ENCODE measurements around the gene SLC35F1. TPM values are rescaled to one million over a fixed set of nuclear protein-coding genes. Genes with fewer than 3 reads are reported as not detected.

SLC35F1 gene
- total RNA-seq, 4 donors from 2014 or later = 0.30 to 0.91 (median 0.48) TPM

GRCh38 chr6:117985916-117986315 lies 78.9 kb downstream of the SLC35F1 start:
- H3K4me3 ChIP-seq (ENCODE audit: low read depth, poor library complexity, severe bottlenecking) = no peak overlapping the region
- no peak for TF ChIP-seq POLR2A (IDR thresholded peaks at IDR 0.05)
- TF ChIP-seq, protein P1, sequence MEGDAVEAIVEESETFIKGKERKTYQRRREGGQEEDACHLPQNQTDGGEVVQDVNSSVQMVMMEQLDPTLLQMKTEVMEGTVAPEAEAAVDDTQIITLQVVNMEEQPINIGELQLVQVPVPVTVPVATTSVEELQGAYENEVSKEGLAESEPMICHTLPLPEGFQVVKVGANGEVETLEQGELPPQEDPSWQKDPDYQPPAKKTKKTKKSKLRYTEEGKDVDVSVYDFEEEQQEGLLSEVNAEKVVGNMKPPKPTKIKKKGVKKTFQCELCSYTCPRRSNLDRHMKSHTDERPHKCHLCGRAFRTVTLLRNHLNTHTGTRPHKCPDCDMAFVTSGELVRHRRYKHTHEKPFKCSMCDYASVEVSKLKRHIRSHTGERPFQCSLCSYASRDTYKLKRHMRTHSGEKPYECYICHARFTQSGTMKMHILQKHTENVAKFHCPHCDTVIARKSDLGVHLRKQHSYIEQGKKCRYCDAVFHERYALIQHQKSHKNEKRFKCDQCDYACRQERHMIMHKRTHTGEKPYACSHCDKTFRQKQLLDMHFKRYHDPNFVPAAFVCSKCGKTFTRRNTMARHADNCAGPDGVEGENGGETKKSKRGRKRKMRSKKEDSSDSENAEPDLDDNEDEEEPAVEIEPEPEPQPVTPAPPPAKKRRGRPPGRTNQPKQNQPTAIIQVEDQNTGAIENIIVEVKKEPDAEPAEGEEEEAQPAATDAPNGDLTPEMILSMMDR (IDR thresholded peaks at IDR 0.05) = no peak
- intact Hi-C loops (cut with DNase I; ENCODE audit: low total_unique reads) = no loop called here
- DNase-seq (ENCODE audit: low spot score in 2 of 2) = no peak
- WGBS, 2 donors = 80 to 91% methylated on average over 1 of the region's 1 CpG

- TF ChIP-seq POLR2A (IDR thresholded peaks at IDR 0.05) = no peak
- TF ChIP-seq, protein P1 (IDR thresholded peaks at IDR 0.05) = no peak
- DNase-seq (ENCODE audit: low spot score in 2 of 2) = no peak
- intact Hi-C loops (cut with DNase I; ENCODE audit: low total_unique reads) = no loop called here
- WGBS, 2 donors = 72 to 78% methylated on average over 4 of the region's 4 CpGs
- H3K4me3 ChIP-seq (ENCODE audit: low read depth, poor library complexity, severe bottlenecking) = no peak overlapping the region
Observed at GRCh38 chr6:117986396-117986795, 79.3 kb downstream of the SLC35F1 start.

GRCh38 chr6:117989086-117989485 lies 82.0 kb downstream of the SLC35F1 start:
- no peak for DNase-seq (ENCODE audit: low spot score in 2 of 2)
- WGBS, 2 donors = 70 to 71% methylated on average over 3 of the region's 3 CpGs
- TF ChIP-seq, protein P1 (IDR thresholded peaks at IDR 0.05) = no peak
- TF ChIP-seq POLR2A (IDR thresholded peaks at IDR 0.05) = no peak
- no peak overlapping the region for H3K4me3 ChIP-seq (ENCODE audit: low read depth, poor library complexity, severe bottlenecking)
- intact Hi-C loops (cut with DNase I; ENCODE audit: low total_unique reads) = no loop called here

GRCh38 chr6:117990151-117990550 lies 83.1 kb downstream of the SLC35F1 start:
- 63 to 74% methylated on average over 1 of the region's 1 CpG for WGBS, 2 donors
- intact Hi-C loops (cut with DNase I; ENCODE audit: low total_unique reads) = no loop called here
- TF ChIP-seq, protein P1 (IDR thresholded peaks at IDR 0.05) = no peak
- TF ChIP-seq POLR2A (IDR thresholded peaks at IDR 0.05) = no peak
- no peak for DNase-seq (ENCODE audit: low spot score in 2 of 2)
- no peak overlapping the region for H3K4me3 ChIP-seq (ENCODE audit: low read depth, poor library complexity, severe bottlenecking)

DNA sequence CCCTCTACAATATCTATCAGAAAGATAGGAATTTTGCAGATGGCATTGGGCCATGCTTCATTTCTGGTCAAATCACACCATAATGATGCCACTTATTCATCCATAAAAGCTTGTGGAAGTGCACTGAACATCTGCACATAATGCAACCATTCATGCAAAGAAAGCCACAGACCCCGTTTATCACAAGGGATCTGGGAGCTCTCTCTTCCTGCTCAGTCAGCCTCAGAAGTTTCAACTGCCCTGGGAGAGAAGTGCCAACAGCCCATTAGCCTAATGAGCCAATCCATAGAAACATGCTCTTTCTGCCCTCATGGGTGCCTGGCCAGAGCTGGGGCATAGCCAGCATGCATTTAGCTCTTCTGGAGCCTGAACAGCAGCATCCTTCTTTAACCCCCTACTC lies 85.8 kb downstream of the SLC35F1 start:
- TF ChIP-seq POLR2A (IDR thresholded peaks at IDR 0.05) = no peak
- TF ChIP-seq, protein P1 (IDR thresholded peaks at IDR 0.05) = no peak
- no peak for DNase-seq (ENCODE audit: low spot score in 2 of 2)
- 50 to 59% methylated on average over 1 of the region's 1 CpG for WGBS, 2 donors
- H3K4me3 ChIP-seq (ENCODE audit: low read depth, poor library complexity, severe bottlenecking) = no peak overlapping the region
- intact Hi-C loops (cut with DNase I; ENCODE audit: low total_unique reads) = no loop called here

DNA sequence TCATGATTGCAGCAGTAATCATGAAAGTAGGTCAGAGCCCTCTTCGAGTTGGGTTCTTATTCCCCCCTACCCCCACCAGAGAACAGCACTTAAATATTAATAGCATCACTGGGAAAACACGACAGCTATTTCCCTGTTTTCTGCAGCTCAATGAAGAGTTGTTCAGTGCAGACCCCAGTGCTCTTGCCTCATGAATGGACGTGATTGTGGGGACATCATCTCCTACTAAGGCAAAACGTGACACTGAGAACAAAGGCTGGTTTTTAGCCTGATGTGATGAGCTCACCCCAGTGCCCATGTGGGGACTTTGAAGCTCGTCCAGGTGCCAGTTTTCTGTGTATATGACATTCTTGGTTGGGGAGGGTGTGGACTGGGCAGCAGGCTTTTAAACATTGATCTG lies 105.9 kb downstream of the SLC35F1 start:
- H3K4me3 ChIP-seq (ENCODE audit: low read depth, poor library complexity, severe bottlenecking) = no peak overlapping the region
- intact Hi-C loops (cut with DNase I; ENCODE audit: low total_unique reads) = no loop called here
- 47 to 48% methylated on average over 5 of the region's 5 CpGs for WGBS, 2 donors
- no peak for DNase-seq (ENCODE audit: low spot score in 2 of 2)
- no peak for TF ChIP-seq POLR2A (IDR thresholded peaks at IDR 0.05)
- TF ChIP-seq, protein P1 (IDR thresholded peaks at IDR 0.05) = no peak

All from lower leg skin (tissue), 4 donors.